RCC 7860 (cell line): ENCODE data around the gene NOTO.
A peak's percentile ranks its signal among the peaks of the same experiment; 100 is the strongest.

Experiments used
- DNase-seq: peaks from one replicate; pipeline ENCODE4 v3.0.0-alpha.2; 2015; ENCODE audit warnings: low spot score
- FAIRE-seq: peaks from 2 replicates; lab custom pipeline; 2012; peaks lifted over from hg19 to GRCh38; lab: Jason Lieb, UNC

NOTO gene

DNA sequence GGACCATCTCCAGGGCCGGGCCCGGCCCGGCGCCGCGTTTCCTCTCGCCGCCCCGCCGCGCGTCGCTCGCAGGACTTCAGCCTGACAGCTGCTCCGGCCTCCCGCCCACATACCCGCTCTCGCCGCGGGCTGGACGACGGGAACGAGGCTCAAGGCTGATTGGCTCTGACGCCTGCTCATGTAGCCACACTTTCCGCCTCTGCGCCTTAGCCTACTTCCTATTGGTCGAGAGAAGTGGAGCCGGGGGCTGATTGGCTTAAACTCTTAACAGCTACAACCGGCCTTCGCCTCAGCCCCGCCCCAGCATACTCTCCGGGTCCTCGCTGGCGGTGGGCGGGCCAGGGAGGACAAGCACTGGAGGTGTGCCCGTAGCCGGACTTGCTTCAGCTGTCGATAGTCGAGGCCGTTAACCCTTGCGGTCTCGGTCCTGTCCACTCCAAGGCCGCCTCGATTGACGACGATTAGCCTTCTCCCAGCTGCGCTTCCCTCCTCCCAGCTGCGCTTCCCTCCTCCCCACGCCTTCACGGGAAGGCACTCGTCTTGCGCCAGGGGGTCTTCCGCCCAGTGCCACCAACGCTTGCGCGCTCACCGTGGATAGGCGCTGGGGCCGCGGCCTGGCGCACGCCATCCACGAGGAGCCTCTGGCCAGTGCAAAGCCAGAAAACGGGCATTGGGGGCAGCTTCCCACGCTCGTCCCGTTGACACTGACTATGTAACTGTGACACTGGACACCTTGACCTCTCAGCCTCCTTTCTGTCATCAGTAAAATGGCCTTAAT, 31.0 kb downstream of the NOTO start, which contains the start of gene PRADC1:
PRADC1 (minus strand) TSS at position 86 of the 778 bp plus-strand sequence; CDS start at position 7, 79 bp downstream.
- FAIRE-seq: peak; percentile 88
- DNase-seq: peak; percentile 99

DNA sequence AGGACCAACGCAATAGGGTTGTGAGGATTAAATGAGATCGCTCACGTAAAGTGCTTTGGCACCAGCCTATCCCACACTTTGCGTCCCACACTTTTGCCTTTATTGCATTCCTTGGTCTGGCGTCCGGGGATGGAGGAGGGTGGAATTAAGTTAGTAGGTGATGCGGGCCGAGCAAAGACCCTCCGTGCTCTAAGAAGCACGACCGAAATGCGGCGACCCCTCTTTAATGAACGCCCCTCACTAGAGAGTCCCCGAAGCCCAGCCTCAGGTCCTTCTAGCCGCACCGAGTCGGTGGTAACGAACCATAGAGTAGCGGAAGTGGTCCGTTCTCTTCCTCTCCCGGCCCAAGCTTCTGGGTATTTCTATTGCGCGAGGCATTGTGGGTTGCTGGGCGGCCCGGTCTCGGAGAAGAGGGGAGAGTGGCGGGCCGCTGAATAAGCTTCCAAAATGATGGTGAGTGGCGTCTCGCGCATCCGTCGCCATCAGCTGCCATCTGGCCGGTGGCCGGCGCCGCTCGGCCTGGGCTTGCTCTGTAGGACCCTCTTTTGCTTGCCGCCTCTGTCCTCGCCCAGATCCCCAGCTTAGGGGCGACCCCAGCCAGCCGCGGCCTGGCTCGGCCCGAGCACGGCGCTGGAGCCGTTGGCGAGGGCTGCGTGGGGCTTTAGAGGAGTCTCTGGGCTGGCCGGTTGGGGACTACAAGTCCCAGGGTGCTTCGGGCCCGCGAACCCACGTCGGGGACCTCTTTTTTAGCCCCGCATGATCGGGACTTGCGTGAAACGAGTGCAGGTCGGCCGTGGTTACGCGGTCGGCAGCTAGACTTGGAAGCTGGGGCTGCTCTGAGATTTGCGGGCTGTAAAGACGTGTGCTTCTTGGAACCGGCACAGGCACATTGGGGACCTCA, 31.8 kb downstream of the NOTO start, which contains the start of gene CCT7:
CCT7 (plus strand) TSS at position 377 of the 901 bp plus-strand sequence; CDS start at position 448, 71 bp downstream.
- FAIRE-seq: no peak

GRCh38 chr2:73235315-73236028, 33.1 kb downstream of the NOTO start:
- no peak for DNase-seq

More for the DNA sequence above, 31.8 kb downstream of the NOTO start, which contains the start of gene CCT7:
- peak; percentile 65 for DNase-seq

GRCh38 chr2:73237168-73237567, 34.8 kb downstream of the NOTO start:
- no peak for DNase-seq
- no peak for FAIRE-seq

More at GRCh38 chr2:73235315-73236028, 33.1 kb downstream of the NOTO start:
- no peak for FAIRE-seq

GRCh38 chr2:73238149-73238548, 35.8 kb downstream of the NOTO start:
- no peak for FAIRE-seq

GRCh38 chr2:73238976-73239375, 36.6 kb downstream of the NOTO start:
- DNase-seq: no peak
- no peak for FAIRE-seq

More at GRCh38 chr2:73238149-73238548, 35.8 kb downstream of the NOTO start:
- no peak for DNase-seq

DNA sequence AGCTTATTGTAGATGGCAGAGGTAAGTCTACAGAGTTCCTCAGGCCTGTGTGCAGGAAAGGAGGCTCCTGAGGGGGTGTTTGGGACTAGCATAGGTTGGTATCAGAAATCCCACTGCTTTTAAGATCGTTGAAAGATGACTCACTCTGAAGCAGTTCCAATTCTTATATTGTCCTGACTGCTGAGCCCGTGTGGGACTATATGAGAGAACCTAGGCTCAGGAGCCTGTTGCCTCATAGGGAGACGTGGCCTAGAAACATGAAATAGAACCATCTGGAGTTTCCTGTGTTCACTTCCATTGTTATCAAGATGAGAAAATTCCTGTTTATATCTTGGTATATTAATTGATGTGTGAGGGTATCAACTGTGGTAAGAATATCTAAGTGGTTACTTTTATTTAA, 37.4 kb downstream of the NOTO start:
- no peak for DNase-seq
- no peak for FAIRE-seq

DNA sequence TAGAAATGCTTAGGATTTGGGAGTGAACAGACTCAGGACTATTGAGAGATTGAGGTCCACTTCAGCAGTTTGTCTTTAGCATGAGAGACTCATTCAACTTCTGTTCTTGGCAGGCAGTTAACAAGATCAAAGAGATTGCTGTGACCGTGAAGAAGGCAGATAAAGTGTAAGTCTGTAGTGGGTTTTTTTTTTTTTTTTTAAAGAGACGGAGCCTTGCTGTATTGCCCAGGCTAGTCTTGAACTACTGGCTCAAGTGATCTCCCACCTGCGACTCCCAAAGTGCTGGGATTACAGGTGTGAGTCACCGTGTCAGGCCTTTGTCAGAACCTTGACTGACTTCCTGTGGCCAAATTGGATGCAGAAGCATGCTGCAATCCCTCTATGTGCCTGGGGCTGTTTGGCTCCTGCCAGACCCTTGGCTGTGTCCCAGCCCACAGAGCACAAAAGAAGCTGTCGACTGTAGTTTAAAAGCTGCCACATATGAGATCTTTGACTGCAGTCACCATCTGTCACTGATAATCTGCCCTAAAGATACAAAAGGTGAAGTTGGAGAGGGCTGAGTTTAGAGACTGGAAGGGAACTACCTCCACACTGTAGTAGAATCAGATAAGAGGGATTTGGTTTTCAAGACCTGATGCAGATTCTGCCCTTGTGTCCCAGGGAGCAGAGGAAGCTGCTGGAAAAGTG, 41.7 kb downstream of the NOTO start:
- FAIRE-seq (no peak), DNase-seq (no peak)

- no peak for DNase-seq
- FAIRE-seq: no peak
These were observed 42.2 kb downstream of the NOTO start for GRCh38 chr2:73244580-73244979.

DNA sequence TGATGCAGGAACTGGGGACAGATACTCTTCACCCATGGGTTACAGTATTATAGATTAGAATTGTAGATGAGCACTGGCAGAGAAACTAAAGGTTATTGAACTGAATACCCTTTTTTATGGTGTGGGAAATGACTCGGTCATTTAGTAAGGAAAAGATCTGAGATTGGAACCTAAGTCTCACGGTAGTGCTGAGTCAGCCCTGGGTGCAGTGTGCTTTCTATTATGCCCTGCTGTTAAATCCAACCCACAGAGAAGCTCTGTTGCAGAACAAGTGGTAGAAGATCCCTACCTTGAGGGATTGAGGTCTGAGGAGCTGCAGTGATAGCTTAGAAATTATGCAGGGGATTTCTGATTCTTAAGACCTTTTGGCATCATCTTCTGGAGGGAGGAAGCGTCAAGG, 44.5 kb downstream of the NOTO start:
- DNase-seq: no peak
- no peak for FAIRE-seq

- DNase-seq (no peak), FAIRE-seq (no peak)
These were observed 47.3 kb downstream of the NOTO start for GRCh38 chr2:73249636-73250035.

- DNase-seq: no peak
- FAIRE-seq: no peak
These were observed 48.8 kb downstream of the NOTO start for GRCh38 chr2:73250872-73251846.

- no peak for DNase-seq
- no peak for FAIRE-seq
These were observed 50.1 kb downstream of the NOTO start for GRCh38 chr2:73252238-73253027.

- DNase-seq (no peak), FAIRE-seq (no peak)
These were observed 51.0 kb downstream of the NOTO start for GRCh38 chr2:73253400-73253799.

GRCh38 chr2:73253901-73254300, 51.5 kb downstream of the NOTO start:
- FAIRE-seq (no peak), DNase-seq (no peak)

DNA sequence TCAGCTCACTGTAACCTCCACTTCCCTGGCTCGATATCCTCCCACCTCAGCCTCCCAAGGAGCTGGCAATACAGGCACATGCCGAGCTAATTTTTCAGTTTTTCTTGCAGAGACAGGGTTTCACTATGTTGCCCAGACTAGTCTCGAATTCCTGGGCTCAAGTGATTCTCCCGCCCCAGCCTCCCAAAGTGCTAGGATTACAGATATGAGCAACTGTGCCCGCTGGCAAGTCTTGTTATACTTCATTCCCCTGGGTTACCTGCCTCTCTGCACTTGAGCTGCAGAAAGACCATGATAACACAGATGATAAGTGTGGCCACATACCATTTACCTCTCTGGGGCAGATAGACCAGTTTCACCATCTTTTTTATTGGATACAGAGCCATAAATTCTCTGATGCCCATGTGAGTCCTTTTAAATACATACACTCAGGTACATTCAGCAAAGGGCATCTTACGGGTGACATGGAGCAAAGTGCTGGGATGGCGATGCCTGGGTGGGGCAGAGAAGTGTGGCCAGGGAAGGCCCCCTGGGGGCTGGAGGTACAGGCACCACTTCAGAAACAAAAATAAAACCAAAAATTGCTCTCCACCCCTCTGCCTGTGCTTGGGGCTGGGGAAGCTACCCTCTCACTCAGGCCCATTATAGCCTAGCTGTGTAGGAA, 52.1 kb downstream of the NOTO start:
- FAIRE-seq (no peak), DNase-seq (no peak)

GRCh38 chr2:73255007-73255644, 52.8 kb downstream of the NOTO start:
- no peak for DNase-seq
- FAIRE-seq: no peak
